Fibroblast of villous mesenchyme (primary cell): ENCODE results near the gene CARHSP1. TPM values are rescaled to one million over a fixed set of nuclear protein-coding genes. Genes with fewer than 3 reads are reported as not detected.
A peak's percentile ranks its signal among the peaks of the same experiment; 100 is the strongest.
"Not testable (repeated sequence)": the region's sequence is repeated elsewhere in the genome, so short reads cannot be mapped to it uniquely, and the experiment has no call there.

Experiments used
- DNase-seq: peaks from one replicate; pipeline ENCODE4 v3.0.0-alpha.2; 2010; ENCODE audit warnings: low read depth
- H3K4me3 ChIP-seq: 2 replicates; pipeline ENCODE4 v1.5.1; 2011; ENCODE audit warnings: low read depth, mild to moderate bottlenecking, low read length
- total RNA-seq: library from RNA; depleted of rRNA; stranded (reverse); fragments of >200 nt; gene quantifications from 2 replicates; pipeline ENCODE4 v1.2.3, GENCODE V29; 2012
- TF ChIP-seq, protein P1 (sequence below): IDR thresholded peaks from 2 replicates; pipeline ENCODE4 v1.5.1; 2012; ENCODE audit warnings: low read depth, mild to moderate bottlenecking, low read length; ENCODE audit not compliant: insufficient read depth

Gene CARHSP1
- total RNA-seq, 1 donor, result 165 TPM

DNA sequence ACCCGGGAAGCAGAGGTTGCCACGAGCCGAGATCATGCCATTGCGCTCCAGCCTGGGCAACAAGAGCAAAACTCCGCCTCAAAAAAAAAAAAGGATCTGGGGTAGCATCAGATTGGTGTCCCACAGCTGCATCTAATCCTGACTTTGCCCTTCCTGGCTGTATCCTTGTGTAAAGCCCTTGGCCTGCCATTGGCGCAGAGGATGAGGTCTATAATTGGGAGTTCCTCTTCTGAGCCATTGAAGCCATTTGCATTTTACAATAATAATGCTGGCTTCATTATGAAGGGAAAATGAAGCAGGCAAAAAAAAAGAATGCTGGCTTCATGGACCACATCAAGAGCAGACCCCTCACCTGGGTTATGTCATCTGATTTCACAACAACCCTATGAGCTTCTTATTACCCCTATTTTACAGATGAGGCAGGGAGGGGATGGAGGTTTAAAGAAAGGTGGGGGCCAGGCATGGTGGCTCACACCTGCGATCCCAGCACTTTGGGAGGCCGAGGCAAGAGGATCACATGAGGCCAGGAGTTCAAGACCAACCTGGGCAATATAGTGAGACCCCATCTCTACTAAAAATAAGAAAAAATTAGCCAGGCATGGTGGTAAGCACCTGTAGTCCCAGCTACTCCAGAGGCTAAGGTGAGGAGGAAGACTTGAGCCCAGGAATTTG, 12.2 kb upstream of the CARHSP1 start:
- TF ChIP-seq, protein P1, sequence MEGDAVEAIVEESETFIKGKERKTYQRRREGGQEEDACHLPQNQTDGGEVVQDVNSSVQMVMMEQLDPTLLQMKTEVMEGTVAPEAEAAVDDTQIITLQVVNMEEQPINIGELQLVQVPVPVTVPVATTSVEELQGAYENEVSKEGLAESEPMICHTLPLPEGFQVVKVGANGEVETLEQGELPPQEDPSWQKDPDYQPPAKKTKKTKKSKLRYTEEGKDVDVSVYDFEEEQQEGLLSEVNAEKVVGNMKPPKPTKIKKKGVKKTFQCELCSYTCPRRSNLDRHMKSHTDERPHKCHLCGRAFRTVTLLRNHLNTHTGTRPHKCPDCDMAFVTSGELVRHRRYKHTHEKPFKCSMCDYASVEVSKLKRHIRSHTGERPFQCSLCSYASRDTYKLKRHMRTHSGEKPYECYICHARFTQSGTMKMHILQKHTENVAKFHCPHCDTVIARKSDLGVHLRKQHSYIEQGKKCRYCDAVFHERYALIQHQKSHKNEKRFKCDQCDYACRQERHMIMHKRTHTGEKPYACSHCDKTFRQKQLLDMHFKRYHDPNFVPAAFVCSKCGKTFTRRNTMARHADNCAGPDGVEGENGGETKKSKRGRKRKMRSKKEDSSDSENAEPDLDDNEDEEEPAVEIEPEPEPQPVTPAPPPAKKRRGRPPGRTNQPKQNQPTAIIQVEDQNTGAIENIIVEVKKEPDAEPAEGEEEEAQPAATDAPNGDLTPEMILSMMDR, result no peak
- DNase-seq, result no peak
- no peak overlapping the region for H3K4me3 ChIP-seq

DNA sequence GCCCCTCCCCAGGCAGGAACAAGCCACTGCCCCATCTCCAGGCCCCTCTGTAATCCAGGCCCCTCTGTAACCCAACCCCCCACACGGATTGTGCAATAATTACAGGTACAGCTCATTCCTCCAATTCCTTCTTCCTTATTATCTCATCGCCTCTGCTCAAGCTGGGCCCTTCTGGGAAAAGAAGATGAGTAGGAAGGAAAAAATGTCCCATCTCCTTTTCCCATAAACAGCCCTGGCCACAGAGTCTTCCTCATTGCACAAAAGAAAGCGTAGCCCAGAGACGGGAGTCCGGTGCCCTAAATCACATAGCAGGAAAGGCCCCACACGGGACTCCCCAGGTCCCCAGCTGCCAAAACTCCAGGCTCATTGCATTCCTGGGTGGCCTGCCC, 9.7 kb upstream of the CARHSP1 start:
- peak; percentile 89 for DNase-seq
- TF ChIP-seq, protein P1, result no peak
- no peak overlapping the region for H3K4me3 ChIP-seq

DNA sequence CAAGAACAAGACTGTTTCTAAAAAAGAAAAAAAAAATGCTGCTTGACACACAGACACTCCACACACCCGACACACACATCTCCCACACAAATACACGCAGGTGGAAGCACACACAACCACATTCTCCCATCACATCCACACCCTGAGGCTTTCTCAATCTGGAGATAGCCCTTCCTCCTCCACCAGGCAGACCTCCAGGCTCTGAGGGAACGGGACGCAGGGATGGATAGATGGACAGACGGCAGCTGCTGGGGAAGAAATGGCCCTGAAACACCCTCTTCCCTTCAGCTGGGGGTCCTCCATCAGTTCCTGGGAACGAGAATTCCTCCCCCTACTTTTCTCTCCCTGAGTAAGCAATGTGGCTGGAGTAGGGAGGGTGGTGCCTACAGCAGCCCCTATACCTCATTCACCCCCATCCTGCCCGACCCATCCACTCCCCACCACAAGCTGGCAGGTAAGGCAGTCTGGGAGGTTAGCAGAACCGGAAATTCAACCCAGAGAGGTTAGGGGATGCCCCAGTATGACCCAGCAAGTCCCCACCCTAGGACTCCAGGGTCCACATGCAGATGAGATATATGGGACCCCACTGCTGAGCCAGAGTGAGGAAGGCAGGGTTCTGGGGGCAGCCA, 9.2 kb upstream of the CARHSP1 start:
- DNase-seq, result no peak
- H3K4me3 ChIP-seq, result no peak overlapping the region
- TF ChIP-seq, protein P1, result no peak

DNA sequence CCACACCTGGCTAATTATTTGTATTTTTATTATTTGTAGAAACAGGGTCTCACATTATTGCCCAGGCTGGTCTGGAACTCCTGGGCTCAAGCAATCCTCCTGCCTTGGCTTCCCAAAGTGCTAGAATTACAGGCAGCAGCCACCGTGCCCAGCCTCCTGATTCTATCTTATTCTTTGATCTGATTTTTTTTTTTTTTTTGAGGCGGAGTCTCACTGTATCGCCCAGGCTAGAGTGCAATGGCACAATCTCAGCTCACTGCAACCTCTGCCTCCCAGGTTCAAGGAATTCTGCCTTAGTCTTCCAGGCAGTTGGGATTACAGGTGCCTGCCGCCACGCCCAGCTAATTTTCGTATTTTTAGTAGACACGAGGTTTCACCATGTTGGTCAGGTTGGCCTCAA, 6.5 kb upstream of the CARHSP1 start:
- not testable (repeated sequence) for H3K4me3 ChIP-seq, DNase-seq

DNA sequence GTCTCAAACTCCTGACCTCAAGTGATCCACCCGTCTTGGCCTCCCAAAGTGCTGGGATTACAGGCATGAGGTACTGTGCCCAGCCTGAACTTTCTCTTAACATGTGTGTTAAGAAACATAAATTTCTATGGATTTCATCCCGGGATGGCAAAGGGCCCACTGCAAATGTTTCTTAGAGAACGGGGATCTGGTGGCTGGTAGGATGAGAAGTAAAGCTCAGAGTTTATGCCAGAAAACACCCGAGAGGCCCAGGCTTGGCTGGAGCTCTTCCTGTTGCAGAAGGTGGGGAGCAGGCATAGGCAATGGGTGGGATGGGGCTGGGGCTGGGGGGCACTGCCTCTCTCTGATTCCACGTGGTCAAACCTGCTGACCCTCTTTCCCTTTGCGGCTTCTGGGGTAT, 5.6 kb upstream of the CARHSP1 start:
- TF ChIP-seq, protein P1, result no peak
- H3K4me3 ChIP-seq, result no peak overlapping the region
- peak; percentile 74 for DNase-seq

DNA sequence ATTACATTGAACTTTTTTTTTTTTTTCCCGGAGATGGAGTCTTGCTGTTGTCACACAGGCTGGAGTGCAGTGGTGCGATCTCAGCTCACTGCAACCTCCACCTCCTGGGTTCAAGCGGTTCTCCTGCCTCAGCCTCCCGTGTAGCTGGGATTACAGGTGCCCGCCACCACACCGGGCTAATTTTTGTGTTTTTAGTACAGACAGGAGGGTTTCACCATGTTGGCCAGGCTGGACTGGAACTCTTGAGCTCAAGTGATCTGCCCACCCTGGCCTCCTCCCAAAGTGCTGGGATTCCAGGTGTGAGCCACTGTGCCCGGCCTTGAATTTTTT, 5.0 kb upstream of the CARHSP1 start:
- not testable (repeated sequence) for DNase-seq, H3K4me3 ChIP-seq

DNA sequence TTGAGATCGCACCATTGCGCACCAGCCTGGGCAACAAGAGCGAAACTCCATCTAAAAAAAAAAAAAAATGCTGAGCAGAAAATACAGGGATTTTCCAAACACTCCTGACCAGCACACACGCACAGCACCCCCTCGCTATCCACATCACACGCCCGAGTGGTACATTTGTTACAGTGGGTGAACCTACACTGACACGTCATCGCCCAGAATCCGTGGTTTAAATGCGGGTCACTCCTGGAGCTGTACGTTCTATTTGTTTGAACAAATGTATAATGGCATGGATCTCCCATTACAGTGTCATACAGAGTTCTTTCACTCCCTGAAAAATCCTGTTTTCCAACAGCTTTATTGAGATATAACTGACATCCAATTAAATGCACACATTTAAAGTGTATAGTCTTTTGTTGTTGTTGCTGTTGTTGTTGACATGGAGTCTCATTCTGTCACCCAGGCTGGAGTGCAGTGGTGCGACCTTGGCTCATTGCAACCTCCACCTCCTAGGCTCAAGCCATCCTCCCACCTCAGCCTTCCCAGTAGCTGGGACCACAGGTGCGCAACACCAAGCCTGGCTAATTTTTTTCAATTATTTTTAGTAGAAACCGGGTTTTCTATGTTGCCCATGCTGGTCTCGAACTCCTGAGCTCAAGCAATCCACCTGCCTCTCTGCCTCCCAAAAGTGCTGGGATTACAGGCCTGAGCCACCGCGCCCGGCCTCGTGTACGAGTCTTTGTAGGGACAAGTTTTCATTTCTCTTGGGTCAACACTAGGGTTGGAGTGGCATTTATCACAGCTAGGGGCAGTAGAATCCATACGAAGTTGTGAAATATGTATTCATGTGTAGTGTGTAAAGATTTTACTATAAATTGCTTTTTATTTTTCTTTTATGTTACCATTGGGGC, 4.4 kb upstream of the CARHSP1 start:
- TF ChIP-seq, protein P1, result peak; percentile 21
- H3K4me3 ChIP-seq, result no peak overlapping the region
- DNase-seq, result no peak
